CD14-positive monocyte (primary cell): Measurements from ENCODE around the gene GRHL1. TPM values are rescaled to one million over a fixed set of nuclear protein-coding genes. Genes with fewer than 3 reads are reported as not detected.

Experiments
- DNase-seq, 3 donors: peaks; one replicate each; pipeline ENCODE4 v3.0.0-alpha.2; 2011 to 2022
- H2AFZ ChIP-seq: 2 replicates; pipeline ENCODE4 v1.6.0; 2012; ENCODE audit warnings: mild to moderate bottlenecking, low read depth, low read length, inconsistent platforms; ENCODE audit not compliant: insufficient read depth, poor library complexity, severe bottlenecking
- H3K27ac ChIP-seq, 2 donors: 1 replicate in 1 of 2; 2 replicates in 1 of 2; pipeline ENCODE4 v1.5.1; 2012 to 2013; ENCODE audit warnings: low read length in 2 of 2, control low read depth in 1 of 2, inconsistent platforms in 1 of 2, low read depth in 1 of 2, mild to moderate bottlenecking in 1 of 2
- H3K27me3 ChIP-seq, 2 donors: one replicate each; pipeline versions ENCODE4 v1.6.0 to v1.6.1; 2011 to 2013; ENCODE audit warnings: low read length in 2 of 2; ENCODE audit not compliant: control insufficient read depth in 2 of 2, insufficient read depth in 2 of 2
- H3K36me3 ChIP-seq, 2 donors: replicated peaks in 1 of 2; 1 replicate in 1 of 2; 2 replicates in 1 of 2; pipeline versions ENCODE4 v1.5.1 to v1.6.1; 2012 to 2013; ENCODE audit warnings: low read length in 2 of 2, control low read depth in 1 of 2, inconsistent platforms in 1 of 2, mild to moderate bottlenecking in 1 of 2; ENCODE audit not compliant: insufficient read depth in 2 of 2, control insufficient read depth in 1 of 2
- H3K4me1 ChIP-seq, 2 donors: 1 replicate in 1 of 2; 2 replicates in 1 of 2; pipeline versions ENCODE4 v1.5.1 to v1.6.1; 2012 to 2013; ENCODE audit warnings: low read length in 2 of 2, control low read depth in 1 of 2, inconsistent platforms in 1 of 2, mild to moderate bottlenecking in 1 of 2, moderate library complexity in 1 of 2; ENCODE audit not compliant: insufficient read depth in 2 of 2, control insufficient read depth in 1 of 2
- H3K4me2 ChIP-seq: replicated peaks from 2 replicates; pipeline ENCODE3; 2012; ENCODE audit warnings: low read length, moderate library complexity, mild to moderate bottlenecking; ENCODE audit not compliant: poor library complexity, severe bottlenecking; ENCODE audit errors: extremely low read depth
- H3K4me3 ChIP-seq, 3 experiments: fragments of 200-600 bp in 1 of 3; sonication (generic) in 1 of 3; replicated peaks in 1 of 3; 1 replicate in 2 of 3; 2 replicates in 1 of 3; pipeline ENCODE4 v1.5.1; 2011 to 2013; ENCODE audit warnings: low read length in 3 of 3, mild to moderate bottlenecking in 3 of 3, control low read depth in 2 of 3, low read depth in 2 of 3, inconsistent platforms in 1 of 3, moderate library complexity in 1 of 3
- H3K79me2 ChIP-seq: 2 replicates; pipeline ENCODE4 v1.6.0; 2012; ENCODE audit warnings: mild to moderate bottlenecking, control low read depth, inconsistent platforms, low read length, moderate library complexity; ENCODE audit not compliant: insufficient read depth
- H3K9ac ChIP-seq: 2 replicates; pipeline ENCODE4 v1.6.0; 2017; ENCODE audit warnings: low read length, mild to moderate bottlenecking; ENCODE audit not compliant: insufficient read depth, poor library complexity, severe bottlenecking
- H3K9me3 ChIP-seq, 2 donors: replicated peaks in 1 of 2; 1 replicate in 1 of 2; 2 replicates in 1 of 2; pipeline versions ENCODE4 v1.5.1 to v1.6.1; 2012 to 2013; ENCODE audit warnings: low read length in 2 of 2, control low read depth in 1 of 2; ENCODE audit not compliant: control insufficient read depth in 1 of 2, insufficient read depth in 1 of 2
- H4K20me1 ChIP-seq: 2 replicates; pipeline ENCODE4 v1.6.0; 2012; ENCODE audit warnings: mild to moderate bottlenecking, low read length, control low read depth, moderate library complexity; ENCODE audit not compliant: insufficient read depth
- H3K27ac Mint-ChIP-seq, 7 donors: one replicate each; pipeline ENCODE4 v1.8.0; 2020; ENCODE audit warnings: mild to moderate bottlenecking in 7 of 7, mixed read lengths in 7 of 7, moderate library complexity in 6 of 7, inconsistent platforms in 2 of 7
- H3K27me3 Mint-ChIP-seq, 3 donors: one replicate each; pipeline ENCODE4 v1.8.0; 2021 to 2022; ENCODE audit warnings: low read depth in 3 of 3, mild to moderate bottlenecking in 3 of 3, mixed read lengths in 3 of 3, moderate library complexity in 3 of 3, inconsistent platforms in 1 of 3
- H3K36me3 Mint-ChIP-seq, 2 donors: one replicate each; pipeline ENCODE4 v1.8.0; 2020; ENCODE audit warnings: mixed read lengths in 2 of 2, inconsistent platforms in 1 of 2, mild to moderate bottlenecking in 1 of 2
- H3K4me1 Mint-ChIP-seq: one replicate; pipeline ENCODE4 v1.8.0; 2020; ENCODE audit warnings: mild to moderate bottlenecking, mixed read lengths
- H3K4me3 Mint-ChIP-seq, 2 donors: one replicate each; pipeline ENCODE4 v1.8.0; 2020; ENCODE audit warnings: mild to moderate bottlenecking in 2 of 2, mixed read lengths in 2 of 2, moderate library complexity in 1 of 2
- H3K9me3 Mint-ChIP-seq, 7 donors: one replicate each; pipeline ENCODE4 v1.8.0; 2020 to 2022; ENCODE audit warnings: mixed read lengths in 7 of 7, mild to moderate bottlenecking in 6 of 7, moderate library complexity in 6 of 7, inconsistent platforms in 2 of 7
- CTCF ChIP-seq: fragments of 200-600 bp; IDR thresholded peaks from one replicate; pipeline ENCODE4 v1.8.0; 2022; ENCODE audit warnings: antibody characterized with exemption, mild to moderate bottlenecking
- WGBS: methylation state at CpG from one replicate; pipeline ENCODE4 v1.1.5; 2013; ENCODE audit warnings: missing lambda C conversion rate; ENCODE audit not compliant: insufficient coverage; 5-methylcytosine and 5-hydroxymethylcytosine counted together
- intact Hi-C, 2 donors: fragments of 100-400 bp; cut with micrococcal nuclease; formaldehyde crosslinking; loops; one replicate each; pipeline versions ENCODE4 v1.15.0 to v1.15.1; 2023
- polyA plus RNA-seq, 3 donors: library from polyadenylated mRNA; depleted of rRNA in 1 of 3; unstranded in 2 of 3; stranded (reverse) in 1 of 3; fragments of 300-500 nt in 2 of 3; fragments of >200 nt in 1 of 3; fragmentation: Illumina TruSeq in 2 of 3; gene quantifications; 1 replicate in 2 of 3; 2 replicates in 1 of 3; pipeline ENCODE4 v1.2.3, GENCODE V29; 2012 to 2021

Gene GRHL1
- polyA plus RNA-seq, 3 donors = 0.08 TPM; not detected in 2

- Histone ChIP-seq H3K4me3 (no peak overlapping the region), H2AFZ (no peak overlapping the region), H3K27me3 (peaks cover 29 to 59% of the 10 kb centered on the region in 2 donors), H3K4me2 (no peak overlapping the region), H3K27ac (no peak overlapping the region), H3K36me3 (no peaks in the 10 kb centered on the region), H4K20me1 (no peaks in the 10 kb centered on the region), H3K9me3 (no peaks in the 10 kb centered on the region), H3K79me2 (no peaks in the 10 kb centered on the region), H3K4me1 (peaks cover 9 to 13% of the 10 kb centered on the region in 2 donors), H3K9ac (no peak overlapping the region)
- DNase-seq = no peak
- peaks cover 50 to 75% (median 73%) of the 10 kb centered on the region in 3 donors for H3K27me3 Mint-ChIP-seq
- H3K4me1 Mint-ChIP-seq = peaks cover 13% of the 10 kb centered on the region
- H3K9me3 Mint-ChIP-seq = peaks cover 0 to 12% (median 3%) of the 10 kb centered on the region in 7 donors
- WGBS = 97% methylated on average over 15 of the region's 23 CpGs
- intact Hi-C loops = no loop called here
- no peak for TF ChIP-seq CTCF
- peaks cover 9 to 15% of the 10 kb centered on the region in 2 donors for H3K36me3 Mint-ChIP-seq
- H3K4me3 Mint-ChIP-seq = peak overlapping the region in 1 of 2 donors; percentile 91
- no peak overlapping the region for H3K27ac Mint-ChIP-seq
Measured at GRCh38 chr2:9949239-9949991, 2.1 kb upstream of the GRHL1 start.

DNA sequence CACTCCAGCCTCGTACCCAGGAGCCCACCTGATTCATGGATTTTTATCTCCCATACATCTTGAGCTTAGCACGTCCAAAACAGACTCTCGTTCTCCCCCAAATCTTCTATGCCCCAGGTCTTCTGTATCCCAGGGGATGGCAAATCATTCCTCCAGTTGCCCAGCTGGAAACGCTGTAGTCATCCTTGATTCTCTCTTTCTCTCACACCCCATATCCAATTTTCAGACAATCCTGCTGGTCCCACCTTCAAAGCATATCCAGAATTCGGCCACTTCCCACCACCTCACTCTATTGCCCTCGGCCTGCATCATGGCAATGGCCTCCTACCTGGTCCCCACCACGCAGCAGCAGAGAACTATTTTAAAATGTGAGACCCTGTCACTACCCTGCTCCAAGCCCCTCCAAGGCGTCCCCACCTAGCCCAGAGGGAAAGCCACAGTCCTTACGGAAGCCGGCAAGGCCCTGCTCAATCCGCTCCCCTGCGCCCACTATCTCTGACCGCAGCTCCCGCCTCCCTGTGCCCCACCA lies 1.4 kb upstream of the GRHL1 start:
- Histone ChIP-seq H3K27ac (no peak overlapping the region), H3K9ac (no peak overlapping the region)

More for the DNA sequence above, 1.4 kb upstream of the GRHL1 start:
- peak overlapping the region; percentile 87 for H3K4me2 ChIP-seq
- peaks cover 9 to 13% of the 10 kb centered on the region in 2 donors for H3K4me1 ChIP-seq
- no peak for TF ChIP-seq CTCF
- no peaks in the 10 kb centered on the region for H4K20me1 ChIP-seq
- H3K4me3 ChIP-seq = no peak overlapping the region
- H2AFZ ChIP-seq = peak overlapping the region; percentile 88
- Mint-ChIP-seq H3K4me3 (peak overlapping the region; percentile 83 to 91), H3K4me1 (peaks cover 13% of the 10 kb centered on the region), H3K27ac (no peak overlapping the region), H3K27me3 (peaks cover 56 to 77% (median 75%) of the 10 kb centered on the region in 3 donors), H3K9me3 (peaks cover 0 to 12% (median 3%) of the 10 kb centered on the region in 7 donors), H3K36me3 (peaks cover 9 to 15% of the 10 kb centered on the region in 2 donors)
- intact Hi-C loops = loop anchor here (10.0 kb wide), 1 partner anchor 495 kb away; the partner anchor contains the start of gene ODC1 (in 2 of the 2)
- H3K9me3 ChIP-seq = no peaks in the 10 kb centered on the region
- WGBS = 92% methylated on average over 14 of the region's 14 CpGs
- H3K79me2 ChIP-seq = no peaks in the 10 kb centered on the region
- no peak for DNase-seq
- H3K27me3 ChIP-seq = peaks cover 35 to 63% of the 10 kb centered on the region in 2 donors
- no peaks in the 10 kb centered on the region for H3K36me3 ChIP-seq
